ENCODE measurements around the gene HOXD11. TPM values are rescaled to one million over a fixed set of nuclear protein-coding genes. Genes with fewer than 3 reads are reported as not detected.
A peak's percentile ranks its signal among the peaks of the same experiment; 100 is the strongest.

The HOXD11 gene
- total and polyA plus RNA-seq, 2 experiments from 2014 or later: not detected

- H2AFZ ChIP-seq: no peak overlapping the region
- Mint-ChIP-seq H3K4me1 (peaks cover 29% of the 10 kb centered on the region), H3K27ac (no peak overlapping the region), H3K27me3 (ENCODE audit: insufficient read depth, low read depth, poor library complexity) (peaks cover 96% of the 10 kb centered on the region), H3K9me3 (peaks cover 15% of the 10 kb centered on the region; the same call in 2 of the 3 replicates), H3K4me3 (peak overlapping the region; percentile 63), H3K36me3 (ENCODE audit: low read depth) (no peaks in the 10 kb centered on the region)
- peak overlapping the region; percentile 75 for H3K4me2 ChIP-seq
- no peaks in the 10 kb centered on the region for H3K36me3 ChIP-seq (ENCODE audit: insufficient read depth)
- ATAC-seq (peak; percentile 44), DNase-seq (ENCODE audit: low spot score) (peak; percentile 76)
- H3F3A ChIP-seq (replicated peaks; ENCODE audit: low read depth): peaks cover 61% of the 10 kb centered on the region
- no peaks in the 10 kb centered on the region for H3K9me2 ChIP-seq (ENCODE audit: insufficient read depth)
- H3K27me3 ChIP-seq (ENCODE audit: insufficient read depth): peaks cover 100% of the 10 kb centered on the region
- H3K27ac ChIP-seq (ENCODE audit: low read depth): no peak overlapping the region
- no peaks in the 10 kb centered on the region for H3K79me2 ChIP-seq (replicated peaks; ENCODE audit: insufficient read depth)
- TF ChIP-seq POLR2AphosphoS5 (IDR thresholded peaks at IDR 0.05; ENCODE audit: low read depth) (no peak), CTCF (conservative IDR thresholded peaks at IDR 0.05; ENCODE audit: low read depth in 2 of 2) (no peak), EZH2 (IDR thresholded peaks at IDR 0.05; ENCODE audit: low read depth, unreplicated experiment) (peak; percentile 81), EZH2phosphoT487 (IDR thresholded peaks at IDR 0.05; ENCODE audit: unreplicated experiment) (peak; percentile 45), NANOG (IDR thresholded peaks at IDR 0.05; ENCODE audit: borderline replicate concordance) (no peak), STAT1 (IDR thresholded peaks at IDR 0.05; ENCODE audit: unreplicated experiment) (no peak), REST (IDR thresholded peaks at IDR 0.05; ENCODE audit: unreplicated experiment) (no peak)
- peak overlapping the region; percentile 47 for H3K4me3 ChIP-seq
- peaks cover 45% of the 10 kb centered on the region for H4K20me1 ChIP-seq (replicated peaks; ENCODE audit: insufficient read depth)
- peaks cover 13% of the 10 kb centered on the region for H3K4me1 ChIP-seq (ENCODE audit: insufficient read depth)
Measured at GRCh38 chr2:176128172-176128981, 21.3 kb downstream of the HOXD11 start.
